ENCODE results near the gene LOC101059915.
"Not testable (repeated sequence)": the region's sequence is repeated elsewhere in the genome, so short reads cannot be mapped to it uniquely, and the experiment has no call there.

Gene LOC101059915

GRCh38 chrX:71720289-71720886 lies 53.0 kb downstream of the LOC101059915 start:
- not testable (repeated sequence) for ATAC-seq

Data from SK-N-SH treated with all-trans-retinoic acid at 6 μM for 48 hours (cell line).